Measurements from ENCODE around the gene CCNT1. TPM values are rescaled to one million over a fixed set of nuclear protein-coding genes. Genes with fewer than 3 reads are reported as not detected.
"Not testable (repeated sequence)": the region's sequence is repeated elsewhere in the genome, so short reads cannot be mapped to it uniquely, and the experiment has no call there.

The CCNT1 gene
- polyA plus RNA-seq, 3 donors = 28.1 to 34.0 (median 32.4) TPM

GRCh38 chr12:48712209-48712608 lies 4.3 kb downstream of the CCNT1 start:
- DNase-seq (ENCODE audit: extremely low read depth in 1 of 11, low read depth in 9 of 11, low spot score in 4 of 11) = no peak

GRCh38 chr12:48698822-48699221 lies 17.7 kb downstream of the CCNT1 start:
- DNase-seq (ENCODE audit: extremely low read depth in 1 of 11, low read depth in 9 of 11, low spot score in 4 of 11) = not testable (repeated sequence)

GRCh38 chr12:48696626-48697025 lies 19.9 kb downstream of the CCNT1 start:
- DNase-seq (ENCODE audit: extremely low read depth in 1 of 11, low read depth in 9 of 11, low spot score in 4 of 11) = no peak

GRCh38 chr12:48695859-48696258 lies 20.6 kb downstream of the CCNT1 start:
- no peak for DNase-seq (ENCODE audit: extremely low read depth in 1 of 11, low read depth in 9 of 11, low spot score in 4 of 11)

GRCh38 chr12:48694038-48694437 lies 22.5 kb downstream of the CCNT1 start:
- DNase-seq (ENCODE audit: extremely low read depth in 1 of 11, low read depth in 9 of 11, low spot score in 4 of 11) = no peak

GRCh38 chr12:48693572-48693971 lies 22.9 kb downstream of the CCNT1 start:
- DNase-seq (ENCODE audit: extremely low read depth in 1 of 11, low read depth in 9 of 11, low spot score in 4 of 11) = no peak

- DNase-seq (ENCODE audit: extremely low read depth in 1 of 11, low read depth in 9 of 11, low spot score in 4 of 11) = no peak
These were observed 24.6 kb downstream of the CCNT1 start for GRCh38 chr12:48691826-48692487.

- peak in 1 of 11 donors; percentile 12 for DNase-seq (ENCODE audit: extremely low read depth in 1 of 11, low read depth in 9 of 11, low spot score in 4 of 11)
These were observed 25.5 kb downstream of the CCNT1 start for GRCh38 chr12:48690990-48691389.

- peak in 1 of 11 donors; percentile 20 for DNase-seq (ENCODE audit: extremely low read depth in 1 of 11, low read depth in 9 of 11, low spot score in 4 of 11)
These were observed 26.1 kb downstream of the CCNT1 start for GRCh38 chr12:48690436-48690835.

- no peak for DNase-seq (ENCODE audit: extremely low read depth in 1 of 11, low read depth in 9 of 11, low spot score in 4 of 11)
These were observed 27.7 kb downstream of the CCNT1 start for GRCh38 chr12:48688836-48689235.

GRCh38 chr12:48687592-48687991 lies 28.9 kb downstream of the CCNT1 start:
- no peak for DNase-seq (ENCODE audit: extremely low read depth in 1 of 11, low read depth in 9 of 11, low spot score in 4 of 11)

- no peak for DNase-seq (ENCODE audit: extremely low read depth in 1 of 11, low read depth in 9 of 11, low spot score in 4 of 11)
These were observed 29.7 kb downstream of the CCNT1 start for GRCh38 chr12:48686615-48687334.

- no peak for DNase-seq (ENCODE audit: extremely low read depth in 1 of 11, low read depth in 9 of 11, low spot score in 4 of 11)
These were observed 30.4 kb downstream of the CCNT1 start for GRCh38 chr12:48686037-48686595.

GRCh38 chr12:48683534-48683933 lies 33.0 kb downstream of the CCNT1 start:
- DNase-seq (ENCODE audit: extremely low read depth in 1 of 11, low read depth in 9 of 11, low spot score in 4 of 11) = no peak

- DNase-seq (ENCODE audit: extremely low read depth in 1 of 11, low read depth in 9 of 11, low spot score in 4 of 11) = no peak
These were observed 33.6 kb downstream of the CCNT1 start for GRCh38 chr12:48682927-48683326.

GRCh38 chr12:48682533-48682905 lies 34.0 kb downstream of the CCNT1 start:
- DNase-seq (ENCODE audit: extremely low read depth in 1 of 11, low read depth in 9 of 11, low spot score in 4 of 11) = not testable (repeated sequence)

GRCh38 chr12:48681710-48682532 lies 34.6 kb downstream of the CCNT1 start, which contains the start of gene KANSL2:
KANSL2 (minus strand) TSS chr12:48682238; CDS start chr12:48681632, 606 bp downstream.
- peak; percentile 89 to 99 (median 97) for DNase-seq (ENCODE audit: extremely low read depth in 1 of 11, low read depth in 9 of 11, low spot score in 4 of 11)

- DNase-seq (ENCODE audit: extremely low read depth in 1 of 11, low read depth in 9 of 11, low spot score in 4 of 11) = peak in 4 of 11 donors; percentile 4 to 16 (median 10)
These were observed 35.2 kb downstream of the CCNT1 start for GRCh38 chr12:48681399-48681709.

GRCh38 chr12:48680861-48681260 lies 35.6 kb downstream of the CCNT1 start:
- no peak for DNase-seq (ENCODE audit: extremely low read depth in 1 of 11, low read depth in 9 of 11, low spot score in 4 of 11)

Data from renal cortex interstitium (tissue), 11 donors.